Small intestine (tissue), 7 donors: ENCODE measurements around the gene ARHGDIG. TPM values are rescaled to one million over a fixed set of nuclear protein-coding genes. Genes with fewer than 3 reads are reported as not detected.
"Not testable (repeated sequence)": the region's sequence is repeated elsewhere in the genome, so short reads cannot be mapped to it uniquely, and the experiment has no call there.

Experiments used
- DNase-seq, 2 donors: peaks; one replicate each; pipeline versions ENCODE4 v3.0.0 to v3.0.0-alpha.2; 2013
- FAIRE-seq: peaks from 2 replicates; lab custom pipeline; 2012; peaks lifted over from hg19 to GRCh38; lab: Jason Lieb, UNC
- H3K27ac ChIP-seq, 3 donors: one replicate each; pipeline ENCODE4 v1.5.1; 2013; ENCODE audit warnings: low read length in 2 of 3, mild to moderate bottlenecking in 2 of 3, control low read depth in 1 of 3, inconsistent platforms in 1 of 3, low read depth in 1 of 3, moderate library complexity in 1 of 3
- H3K27me3 ChIP-seq, 3 donors: one replicate each; pipeline ENCODE4 v1.6.1; 2013; ENCODE audit warnings: low read length in 3 of 3, inconsistent platforms in 1 of 3; ENCODE audit not compliant: control insufficient read depth in 3 of 3, insufficient read depth in 3 of 3
- H3K36me3 ChIP-seq, 3 donors: one replicate each; pipeline ENCODE4 v1.6.1; 2013; ENCODE audit warnings: low read length in 3 of 3, inconsistent platforms in 1 of 3, low read depth in 1 of 3, mild to moderate bottlenecking in 1 of 3, moderate library complexity in 1 of 3; ENCODE audit not compliant: control insufficient read depth in 3 of 3, insufficient read depth in 2 of 3
- H3K4me1 ChIP-seq, 3 donors: one replicate each; pipeline ENCODE4 v1.6.1; 2013; ENCODE audit warnings: low read length in 2 of 3, inconsistent platforms in 1 of 3, low read depth in 1 of 3, mild to moderate bottlenecking in 1 of 3, moderate library complexity in 1 of 3; ENCODE audit not compliant: control insufficient read depth in 3 of 3, insufficient read depth in 2 of 3
- H3K4me3 ChIP-seq, 3 donors: one replicate each; pipeline ENCODE4 v1.5.1; 2013; ENCODE audit warnings: low read length in 3 of 3, control low read depth in 1 of 3, inconsistent platforms in 1 of 3, low read depth in 1 of 3, mild to moderate bottlenecking in 1 of 3, moderate library complexity in 1 of 3
- H3K9me3 ChIP-seq, 2 donors: one replicate each; pipeline ENCODE4 v1.6.1; 2013; ENCODE audit warnings: low read depth in 1 of 2, low read length in 1 of 2; ENCODE audit not compliant: control insufficient read depth in 2 of 2, insufficient read depth in 1 of 2
- WGBS, 3 donors: extraction: QIAGEN DNeasy Blood & Tissue Kit; methylation state at CpG; one replicate each; pipeline ENCODE4 v1.1.7; 2013; 5-methylcytosine and 5-hydroxymethylcytosine counted together
- polyA plus RNA-seq, 4 donors: library from polyadenylated mRNA; stranded (reverse) in 3 of 4; unstranded in 1 of 4; fragments of 200-250 nt in 3 of 4; fragments of 120-200 nt in 1 of 4; gene quantifications; one replicate each; pipeline versions ENCODE4 v1.2.1 to v1.2.3, GENCODE V29; 2013
- donor health status: healthy with polysubstance abuse.
- donor health status: control.
- donor health status: control.
- donor health status: Bipolar disorder and iron deficiency.
- donor health status: healthy.

The ARHGDIG gene
- polyA plus RNA-seq, 4 donors, result 0.32 to 81.6 (median 14.2) TPM

- Histone ChIP-seq H3K4me1 (peaks cover 0 to 4% (median 2%) of the 10 kb centered on the region in 3 donors), H3K9me3 (no peaks in the 10 kb centered on the region), H3K4me3 (no peak overlapping the region), H3K36me3 (peaks cover 3 to 54% (median 15%) of the 10 kb centered on the region in 3 donors), H3K27me3 (no peaks in the 10 kb centered on the region), H3K27ac (peak overlapping the region in 2 of 3 donors; percentile 43 to 57)
- no peak for DNase-seq
- no peak for FAIRE-seq
- 88 to 90% (median 89%) methylated on average over 14 of the region's 14 CpGs for WGBS, 3 donors
Observed at GRCh38 chr16:265002-265529, 15.3 kb upstream of the ARHGDIG start.

GRCh38 chr16:265711-266110, 14.7 kb upstream of the ARHGDIG start:
- Histone ChIP-seq H3K27me3 (no peaks in the 10 kb centered on the region), H3K9me3 (no peaks in the 10 kb centered on the region), H3K4me3 (no peak overlapping the region), H3K27ac (peak overlapping the region in 2 of 3 donors; percentile 43 to 57), H3K36me3 (peaks cover 3 to 48% (median 15%) of the 10 kb centered on the region in 3 donors), H3K4me1 (peaks cover 0 to 4% (median 2%) of the 10 kb centered on the region in 3 donors)
- DNase-seq, result peak in 1 of 2 donors; percentile 74
- no peak for FAIRE-seq
- 8 to 63% (median 28%) methylated on average over 10 to 12 of the region's 12 CpGs for WGBS, 3 donors

- FAIRE-seq (no peak), DNase-seq (no peak)
- Histone ChIP-seq H3K27me3 (no peaks in the 10 kb centered on the region), H3K27ac (peak overlapping the region in 2 of 3 donors; percentile 43 to 57), H3K4me1 (peaks cover 0 to 4% (median 2%) of the 10 kb centered on the region in 3 donors), H3K4me3 (no peak overlapping the region), H3K36me3 (peaks cover 3 to 40% (median 15%) of the 10 kb centered on the region in 3 donors), H3K9me3 (no peaks in the 10 kb centered on the region)
- 50 to 61% (median 53%) methylated on average over 25 of the region's 25 CpGs for WGBS, 3 donors
Observed at GRCh38 chr16:266258-267164, 13.9 kb upstream of the ARHGDIG start.

- not testable (repeated sequence) for DNase-seq, H3K4me3 ChIP-seq, H3K27me3 ChIP-seq, H3K9me3 ChIP-seq, FAIRE-seq, H3K4me1 ChIP-seq
- H3K27ac ChIP-seq, result peak overlapping the region in 1 of 3 donors; percentile 89
- 78 to 84% (median 83%) methylated on average over 17 of the region's 17 CpGs for WGBS, 3 donors
- peaks cover 3 to 29% (median 15%) of the 10 kb centered on the region in 3 donors for H3K36me3 ChIP-seq
Observed at GRCh38 chr16:267562-267961, 12.8 kb upstream of the ARHGDIG start.

- Histone ChIP-seq H3K27me3 (peaks cover 0 to 10% (median 0%) of the 10 kb centered on the region in 3 donors), H3K9me3 (no peaks in the 10 kb centered on the region), H3K4me1 (peaks cover 0 to 4% (median 2%) of the 10 kb centered on the region in 3 donors), H3K27ac (peak overlapping the region in 2 of 3 donors; percentile 89 to 94), H3K36me3 (peaks cover 0 to 23% (median 11%) of the 10 kb centered on the region in 3 donors), H3K4me3 (peak overlapping the region in 1 of 3 donors; percentile 56)
- WGBS, 3 donors, result 18 to 54% (median 34%) methylated on average over 38 to 40 of the region's 40 CpGs
- no peak for FAIRE-seq
- peak in 1 of 2 donors; percentile 96 for DNase-seq
Observed at GRCh38 chr16:268141-269053, 12.0 kb upstream of the ARHGDIG start.

- H3K4me3 ChIP-seq, result peak overlapping the region in 1 of 3 donors; percentile 56
- DNase-seq (no peak), FAIRE-seq (no peak)
- 52 to 75% (median 73%) methylated on average over 22 to 24 of the region's 24 CpGs for whole genome bisulfite sequencing, 3 donors
- H3K27ac ChIP-seq, result peak overlapping the region in 2 of 3 donors; percentile 89 to 94
- H3K36me3 ChIP-seq, result peaks cover 0 to 15% (median 4%) of the 10 kb centered on the region in 3 donors
- peaks cover 0 to 17% (median 0%) of the 10 kb centered on the region in 3 donors for H3K27me3 ChIP-seq
- no peaks in the 10 kb centered on the region for H3K9me3 ChIP-seq
- H3K4me1 ChIP-seq, result peaks cover 0 to 4% (median 2%) of the 10 kb centered on the region in 3 donors
Observed at GRCh38 chr16:269061-269796, 11.2 kb upstream of the ARHGDIG start.

GRCh38 chr16:270381-271255, 9.8 kb upstream of the ARHGDIG start:
- FAIRE-seq, result no peak
- 78 to 84% (median 84%) methylated on average over 27 to 34 of the region's 34 CpGs for WGBS, 3 donors

More at GRCh38 chr16:270381-271255, 9.8 kb upstream of the ARHGDIG start:
- no peak overlapping the region for H3K4me3 ChIP-seq
- no peaks in the 10 kb centered on the region for H3K9me3 ChIP-seq
- DNase-seq, result no peak
- H3K27me3 ChIP-seq, result peaks cover 0 to 29% (median 0%) of the 10 kb centered on the region in 3 donors
- H3K27ac ChIP-seq, result peak overlapping the region in 2 of 3 donors; percentile 26 to 41
- peaks cover 2 to 7% (median 4%) of the 10 kb centered on the region in 3 donors for H3K4me1 ChIP-seq
- peaks cover 0 to 2% (median 0%) of the 10 kb centered on the region in 3 donors for H3K36me3 ChIP-seq
